Body of pancreas (tissue), 4 donors: Measurements from ENCODE around the gene FN3K. TPM values are rescaled to one million over a fixed set of nuclear protein-coding genes. Genes with fewer than 3 reads are reported as not detected.
A peak's percentile ranks its signal among the peaks of the same experiment; 100 is the strongest.

Source experiments
- ATAC-seq: fragments of 150-250 bp; one replicate; pipeline ENCODE4 v1.9.1; 2016
- DNase-seq, 4 donors: peaks; one replicate each; pipeline ENCODE4 v3.0.0-alpha.2; 2019
- H3K27ac ChIP-seq, 4 donors: fragments of 200-600 bp; sonication (generic); 1 replicate in 3 of 4; 2 replicates in 1 of 4; pipeline versions ENCODE4 v1.5.1 to v1.6.1; 2016 to 2019; ENCODE audit warnings: mild to moderate bottlenecking in 1 of 4, mixed read lengths in 1 of 4, moderate library complexity in 1 of 4
- H3K27me3 ChIP-seq, 2 donors: fragments of 200-600 bp; sonication (generic); one replicate each; pipeline ENCODE4 v1.6.0; 2016; ENCODE audit warnings: mild to moderate bottlenecking in 1 of 2
- H3K36me3 ChIP-seq, 2 donors: fragments of 200-600 bp; sonication (generic); replicated peaks in 1 of 2; 2 replicates each; pipeline ENCODE4 v1.5.1; 2016; ENCODE audit warnings: low read depth in 2 of 2; ENCODE audit not compliant: insufficient read depth in 1 of 2
- H3K4me1 ChIP-seq: fragments of 200-600 bp; sonication (generic); one replicate; pipeline ENCODE4 v1.6.0; 2016
- H3K4me3 ChIP-seq, 2 donors: fragments of 200-600 bp; sonication (generic); 1 replicate in 1 of 2; 2 replicates in 1 of 2; pipeline ENCODE4 v1.5.1; 2016 to 2019
- H3K9me3 ChIP-seq, 3 donors: fragments of 200-600 bp; sonication (generic); 1 replicate in 2 of 3; 2 replicates in 1 of 3; pipeline ENCODE4 v1.5.1; 2016
- POLR2A ChIP-seq, 3 donors: fragments of 450-650 bp; IDR thresholded peaks; one replicate each; pipeline ENCODE4 v1.6.1; 2016; ENCODE audit warnings: antibody characterized with exemption in 3 of 3, mild to moderate bottlenecking in 2 of 3
- WGBS, 2 donors: methylation state at CpG; one replicate each; pipeline ENCODE4 v1.1.5; 2017; 5-methylcytosine and 5-hydroxymethylcytosine counted together
- intact Hi-C: fragments of 100-400 bp; cut with DNase I; formaldehyde crosslinking; loops from one replicate; pipeline ENCODE4 v1.15.1; 2023
- total RNA-seq, 2 donors: library from RNA; depleted of rRNA; stranded (reverse); fragments of >200 nt; gene quantifications; one replicate each; pipeline ENCODE4 v1.1.0, GENCODE V29; 2016
- TF ChIP-seq, protein P1 (sequence below), 7 experiments: fragments of 450-650 bp in 4 of 7; fragments of 200-600 bp in 3 of 7; sonication (generic) in 3 of 7; IDR thresholded peaks; one replicate each; pipeline ENCODE4 v1.5.1; 2016 to 2019; ENCODE audit warnings: antibody characterized with exemption in 7 of 7

The FN3K gene
- total RNA-seq, 2 donors from 2014 or later = 15.2 to 29.1 TPM

GRCh38 chr17:82697808-82698064 is 37.7 kb upstream of the FN3K start:
- intact Hi-C loops = no loop called here
- H3K36me3 ChIP-seq = no peaks in the 10 kb centered on the region
- TF ChIP-seq, protein P1, sequence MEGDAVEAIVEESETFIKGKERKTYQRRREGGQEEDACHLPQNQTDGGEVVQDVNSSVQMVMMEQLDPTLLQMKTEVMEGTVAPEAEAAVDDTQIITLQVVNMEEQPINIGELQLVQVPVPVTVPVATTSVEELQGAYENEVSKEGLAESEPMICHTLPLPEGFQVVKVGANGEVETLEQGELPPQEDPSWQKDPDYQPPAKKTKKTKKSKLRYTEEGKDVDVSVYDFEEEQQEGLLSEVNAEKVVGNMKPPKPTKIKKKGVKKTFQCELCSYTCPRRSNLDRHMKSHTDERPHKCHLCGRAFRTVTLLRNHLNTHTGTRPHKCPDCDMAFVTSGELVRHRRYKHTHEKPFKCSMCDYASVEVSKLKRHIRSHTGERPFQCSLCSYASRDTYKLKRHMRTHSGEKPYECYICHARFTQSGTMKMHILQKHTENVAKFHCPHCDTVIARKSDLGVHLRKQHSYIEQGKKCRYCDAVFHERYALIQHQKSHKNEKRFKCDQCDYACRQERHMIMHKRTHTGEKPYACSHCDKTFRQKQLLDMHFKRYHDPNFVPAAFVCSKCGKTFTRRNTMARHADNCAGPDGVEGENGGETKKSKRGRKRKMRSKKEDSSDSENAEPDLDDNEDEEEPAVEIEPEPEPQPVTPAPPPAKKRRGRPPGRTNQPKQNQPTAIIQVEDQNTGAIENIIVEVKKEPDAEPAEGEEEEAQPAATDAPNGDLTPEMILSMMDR (IDR thresholded peaks at IDR 0.05) = no peak
- no peak for TF ChIP-seq POLR2A (IDR thresholded peaks at IDR 0.05)
- peaks cover 35% of the 10 kb centered on the region for H3K4me1 ChIP-seq
- H3K4me3 ChIP-seq = peak overlapping the region; percentile 33 to 68
- WGBS, 2 donors = 0% methylated on average over 1 to 27 of the region's 32 CpGs
- no peaks in the 10 kb centered on the region for H3K27me3 ChIP-seq
- ATAC-seq (no peak), DNase-seq (no peak)
- H3K27ac ChIP-seq = peak overlapping the region in 1 of 4 donors; percentile 41
- no peaks in the 10 kb centered on the region for H3K9me3 ChIP-seq

- no peaks in the 10 kb centered on the region for H3K27me3 ChIP-seq
- ATAC-seq = peak; percentile 98
- H3K4me1 ChIP-seq = peaks cover 35% of the 10 kb centered on the region
- peak; percentile 99 to 100 (median 100) for DNase-seq
- H3K27ac ChIP-seq = peak within 1 kb of the TSS in 3 of 4 donors; percentile 34 to 58 (median 41)
- TF ChIP-seq POLR2A (IDR thresholded peaks at IDR 0.05) = no peak
- TF ChIP-seq, protein P1 (IDR thresholded peaks at IDR 0.05) = no peak
- no peaks in the 10 kb centered on the region for H3K9me3 ChIP-seq
- WGBS, 2 donors = 0% methylated on average over 8 to 72 of the region's 112 CpGs
- peak within 1 kb of the TSS; percentile 33 to 68 for H3K4me3 ChIP-seq
- intact Hi-C loops = no loop called here
- H3K36me3 ChIP-seq = no peaks in the 10 kb centered on the region
Observed at GRCh38 chr17:82698065-82698973, 37.1 kb upstream of the FN3K start, which contains the start of gene RAB40B. RAB40B (minus strand) TSS chr17:82698698; CDS start chr17:82698596, 102 bp downstream.

DNA sequence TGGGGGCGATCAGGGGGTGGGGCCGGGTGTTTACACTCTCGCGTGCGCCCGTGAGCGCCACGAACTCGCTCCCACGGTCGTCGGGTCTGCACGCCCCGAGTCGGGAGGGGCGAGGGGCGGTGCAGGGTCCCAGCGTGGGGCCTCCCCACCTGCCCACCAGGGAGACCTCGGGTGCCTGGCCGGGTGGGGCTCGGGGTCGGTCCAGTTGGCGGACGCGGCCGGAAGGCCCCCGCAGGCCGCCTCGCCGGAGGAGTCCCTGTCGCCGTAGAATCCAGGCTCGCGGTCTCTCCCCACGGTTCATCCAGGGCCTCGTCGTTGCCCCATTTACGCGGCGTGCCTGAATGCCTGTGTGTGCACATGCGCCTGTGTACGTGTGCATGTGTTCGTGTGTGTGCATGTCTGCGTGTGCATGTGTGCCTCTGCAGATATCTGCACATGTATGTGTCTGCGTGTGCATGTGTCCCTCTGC is 36.4 kb upstream of the FN3K start:
- peak in 1 of 3 donors; percentile 19 for TF ChIP-seq POLR2A (IDR thresholded peaks at IDR 0.05)
- TF ChIP-seq, protein P1 (IDR thresholded peaks at IDR 0.05) = peak in 1 of 7 experiments; percentile 8
- Histone ChIP-seq H3K27me3 (no peaks in the 10 kb centered on the region), H3K4me3 (peak overlapping the region in 1 of 2 donors; percentile 37), H3K9me3 (no peaks in the 10 kb centered on the region), H3K36me3 (no peaks in the 10 kb centered on the region), H3K4me1 (peaks cover 35% of the 10 kb centered on the region), H3K27ac (peak overlapping the region in 3 of 4 donors; percentile 11 to 58 (median 34))
- ATAC-seq (peak; percentile 4), DNase-seq (no peak)
- intact Hi-C loops = no loop called here
- WGBS, 2 donors = 3% methylated on average over 45 of the region's 45 CpGs; no CpG with 5 or more reads in 1 of the 2 donors

DNA sequence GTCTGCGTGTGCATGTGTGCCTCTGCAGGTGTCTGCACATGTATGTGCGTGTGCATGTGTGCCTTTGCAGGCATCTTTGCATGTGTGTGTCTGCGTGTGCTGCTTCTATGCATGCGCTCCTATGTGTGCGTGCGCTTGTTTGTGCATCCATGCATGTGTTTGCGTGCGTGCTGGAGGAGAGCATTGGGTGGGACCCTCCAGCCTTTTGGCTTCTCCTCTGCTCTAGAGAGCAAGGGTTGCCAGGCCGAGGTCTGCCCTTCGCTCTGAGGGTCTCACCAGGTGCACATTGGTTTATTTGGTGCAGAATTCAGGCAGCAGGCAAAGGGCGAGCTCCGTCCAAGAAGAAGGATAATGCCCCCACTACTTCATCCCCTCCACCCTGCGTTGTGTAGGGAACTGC is 35.9 kb upstream of the FN3K start:
- intact Hi-C loops = no loop called here
- H3K36me3 ChIP-seq = no peaks in the 10 kb centered on the region
- no peak for TF ChIP-seq POLR2A (IDR thresholded peaks at IDR 0.05)
- TF ChIP-seq, protein P1 (IDR thresholded peaks at IDR 0.05) = no peak
- no peaks in the 10 kb centered on the region for H3K9me3 ChIP-seq
- 71 to 79% methylated on average over 5 to 13 of the region's 13 CpGs for WGBS, 2 donors
- H3K27ac ChIP-seq = no peak overlapping the region
- ATAC-seq = no peak
- no peaks in the 10 kb centered on the region for H3K27me3 ChIP-seq
- H3K4me3 ChIP-seq = no peak overlapping the region
- no peak for DNase-seq
- H3K4me1 ChIP-seq = peaks cover 35% of the 10 kb centered on the region
